Renal cortical epithelial cell (primary cell): Measurements from ENCODE around the gene SPACDR. TPM values are rescaled to one million over a fixed set of nuclear protein-coding genes. Genes with fewer than 3 reads are reported as not detected.
"Not testable (repeated sequence)": the region's sequence is repeated elsewhere in the genome, so short reads cannot be mapped to it uniquely, and the experiment has no call there.

Source experiments
- DNase-seq: peaks from one replicate; pipeline ENCODE4 v3.0.0-alpha.2; 2011; ENCODE audit warnings: low read depth
- total RNA-seq: library from RNA; depleted of rRNA; stranded (reverse); fragments of >200 nt; gene quantifications from 2 replicates; pipeline ENCODE4 v1.2.3, GENCODE V29; 2014

Gene SPACDR
- not detected in 2 replicates for total RNA-seq

GRCh38 chr7:100464210-100464660 lies at the start of gene SPACDR:
Gene SPACDR (minus strand): TSS chr7:100464260. CDS start chr7:100464025, 235 bp downstream.
- no peak for DNase-seq

GRCh38 chr7:100513212-100513810 lies 49.3 kb upstream of the SPACDR start:
- DNase-seq: no peak

- no peak for DNase-seq
Observed at GRCh38 chr7:100510437-100511239, 46.6 kb upstream of the SPACDR start.

- no peak for DNase-seq
Observed at GRCh38 chr7:100509231-100509630, 45.2 kb upstream of the SPACDR start.

GRCh38 chr7:100506356-100506923 lies 42.4 kb upstream of the SPACDR start:
- DNase-seq: no peak

- DNase-seq: no peak
Observed at GRCh38 chr7:100504887-100505611, 41.0 kb upstream of the SPACDR start.

- DNase-seq: not testable (repeated sequence)
Observed at GRCh38 chr7:100504031-100504430, 40.0 kb upstream of the SPACDR start.

GRCh38 chr7:100500743-100501142 lies 36.7 kb upstream of the SPACDR start:
- DNase-seq: not testable (repeated sequence)

GRCh38 chr7:100496509-100496908 lies 32.4 kb upstream of the SPACDR start:
- DNase-seq: no peak

GRCh38 chr7:100493476-100494264 lies 29.6 kb upstream of the SPACDR start:
- DNase-seq: no peak

GRCh38 chr7:100492738-100493475 lies 28.8 kb upstream of the SPACDR start:
- no peak for DNase-seq

GRCh38 chr7:100491192-100491578 lies 27.1 kb upstream of the SPACDR start:
- no peak for DNase-seq

GRCh38 chr7:100490483-100491191 lies 26.6 kb upstream of the SPACDR start:
- no peak for DNase-seq

- DNase-seq: peak; percentile 47
Observed at GRCh38 chr7:100489824-100490223, 25.8 kb upstream of the SPACDR start.

GRCh38 chr7:100489121-100489520 lies 25.1 kb upstream of the SPACDR start:
- DNase-seq: no peak

GRCh38 chr7:100488333-100489095 lies 24.5 kb upstream of the SPACDR start:
- no peak for DNase-seq

- DNase-seq: no peak
Observed at GRCh38 chr7:100486753-100487446, 22.8 kb upstream of the SPACDR start.

GRCh38 chr7:100486111-100486636 lies 22.1 kb upstream of the SPACDR start:
- no peak for DNase-seq
